ENCODE results near the gene TET3.

Gene TET3

DNA sequence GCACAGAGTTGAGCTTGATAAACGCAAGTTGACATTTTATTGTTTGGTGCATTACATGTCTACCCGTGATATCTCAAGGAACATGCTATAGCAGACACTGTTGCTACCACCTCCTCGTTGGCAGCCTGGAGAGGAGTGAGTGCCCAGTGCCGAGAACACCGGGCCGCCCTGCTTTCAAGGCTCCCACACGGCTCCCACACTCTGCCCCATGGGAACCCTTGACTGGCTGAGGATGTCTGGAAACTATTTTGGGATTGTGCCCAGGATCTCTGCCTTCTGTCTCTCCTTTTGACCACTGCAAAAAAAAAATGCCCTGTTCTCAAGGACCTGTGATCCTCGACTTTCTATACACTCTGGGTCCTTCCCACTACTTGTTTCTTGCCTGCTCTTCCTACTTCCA is 21.1 kb downstream of the TET3 start:
- no peak for DNase-seq (ENCODE audit: low read depth)

DNA sequence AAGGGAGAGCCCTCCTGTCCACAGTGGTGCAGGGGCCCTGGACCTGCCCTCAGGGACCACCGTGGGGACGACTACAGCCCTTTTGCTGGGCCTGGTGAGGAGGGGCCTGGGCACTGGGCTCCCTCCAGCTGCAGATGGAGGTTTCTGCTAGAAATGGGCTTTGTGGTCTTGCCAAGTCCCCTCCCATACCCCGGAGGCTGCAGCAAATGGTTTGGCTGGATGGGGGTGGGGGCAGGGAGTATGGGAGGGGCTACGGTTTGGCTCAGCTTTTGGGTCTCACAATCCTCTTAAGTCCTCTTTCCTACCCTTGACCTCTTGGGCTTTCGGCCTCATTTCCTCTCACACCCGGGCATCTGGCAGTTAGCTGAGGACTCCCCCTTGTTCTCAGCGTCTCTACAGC is 21.7 kb downstream of the TET3 start:
- DNase-seq (ENCODE audit: low read depth) = no peak

DNA sequence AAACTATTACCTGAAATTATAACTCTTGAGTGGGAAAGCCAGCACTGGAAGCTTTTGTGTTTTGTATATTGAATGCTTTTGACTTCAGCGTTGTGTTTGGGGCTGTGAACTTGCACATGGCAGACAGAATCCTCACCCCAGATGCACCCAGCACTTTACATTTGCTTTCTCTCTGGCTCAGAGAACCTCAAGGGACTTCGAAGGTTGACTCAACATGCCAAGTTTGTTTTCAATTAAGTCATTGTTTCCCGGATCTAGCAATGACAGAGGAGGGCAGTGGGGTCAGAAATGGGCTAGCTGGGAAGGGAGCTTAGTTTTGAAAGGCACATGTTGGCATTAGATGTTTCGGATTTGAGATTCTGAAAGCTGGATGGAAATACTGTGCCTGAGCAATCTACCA is 22.4 kb downstream of the TET3 start:
- DNase-seq (ENCODE audit: low read depth) = no peak

DNA sequence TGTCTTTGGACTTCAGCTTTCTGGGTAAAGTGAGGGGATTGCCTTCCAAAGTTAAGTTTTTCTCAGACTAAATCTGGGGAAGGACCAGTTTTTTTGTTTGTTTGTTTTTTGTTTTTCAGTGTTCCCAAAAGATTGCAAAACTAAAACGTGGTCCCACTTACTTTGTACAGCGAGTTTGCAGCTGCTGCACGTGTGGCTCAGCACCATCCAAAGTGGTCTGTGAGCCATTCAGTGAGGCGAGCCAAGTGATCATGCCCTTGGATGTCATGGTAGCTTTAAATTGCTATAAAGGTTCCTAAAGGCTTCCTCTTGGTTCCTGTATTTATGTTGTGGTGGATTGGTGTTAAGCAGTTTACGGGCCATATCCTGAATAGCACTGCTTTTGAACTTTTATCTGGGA is 23.0 kb downstream of the TET3 start:
- no peak for DNase-seq (ENCODE audit: low read depth)

DNA sequence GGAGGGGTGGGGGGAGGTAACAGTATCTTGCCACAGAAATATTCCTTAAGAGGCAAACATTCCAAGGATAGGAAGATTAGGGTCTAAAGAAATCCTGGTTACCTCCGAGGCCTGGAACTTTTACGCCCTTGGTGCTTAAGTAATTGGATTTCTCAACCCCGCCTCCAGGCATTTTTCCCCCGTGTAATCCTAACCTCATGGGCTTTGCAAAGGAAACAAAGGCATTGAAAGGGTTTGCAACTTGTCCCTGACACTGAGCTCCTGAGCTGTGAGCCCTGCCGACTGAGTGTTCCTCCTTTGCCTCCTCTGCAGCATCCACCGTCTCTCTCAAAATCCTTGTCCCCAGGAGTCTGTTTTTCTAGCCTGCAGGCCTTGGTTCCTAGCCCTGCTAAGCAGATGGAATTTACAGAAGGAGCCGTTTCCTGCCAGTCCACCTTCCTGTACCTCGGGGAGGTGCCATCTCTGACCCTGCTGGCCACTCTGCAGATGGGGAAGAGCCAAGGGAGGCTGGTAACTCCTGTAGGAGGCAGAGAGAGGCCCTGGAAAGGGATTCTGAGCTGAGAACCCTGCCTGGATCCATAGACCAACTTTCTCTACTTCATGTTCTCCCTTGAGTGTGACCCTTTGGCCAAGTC is 24.2 kb downstream of the TET3 start:
- DNase-seq (ENCODE audit: low read depth) = no peak

DNA sequence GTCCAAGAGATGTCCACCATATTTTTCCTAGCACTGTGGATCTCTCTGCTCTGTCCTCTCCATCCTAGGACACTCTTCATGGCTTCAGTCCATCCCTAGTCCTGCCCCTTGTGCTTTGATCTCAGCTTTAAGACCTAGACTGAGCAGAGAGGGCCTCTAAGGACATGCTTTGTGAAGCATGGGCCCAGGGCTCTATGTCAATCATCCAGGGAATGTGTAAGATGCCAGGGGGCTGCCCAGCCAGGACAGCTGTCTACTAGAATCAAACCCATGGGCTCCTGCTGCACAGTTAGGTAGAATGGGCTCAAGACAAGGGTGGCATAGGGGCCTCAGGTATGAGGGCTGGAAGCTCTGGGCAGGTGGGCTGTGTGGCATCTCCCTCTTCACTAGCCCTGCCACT is 24.9 kb downstream of the TET3 start:
- DNase-seq (ENCODE audit: low read depth) = no peak

DNA sequence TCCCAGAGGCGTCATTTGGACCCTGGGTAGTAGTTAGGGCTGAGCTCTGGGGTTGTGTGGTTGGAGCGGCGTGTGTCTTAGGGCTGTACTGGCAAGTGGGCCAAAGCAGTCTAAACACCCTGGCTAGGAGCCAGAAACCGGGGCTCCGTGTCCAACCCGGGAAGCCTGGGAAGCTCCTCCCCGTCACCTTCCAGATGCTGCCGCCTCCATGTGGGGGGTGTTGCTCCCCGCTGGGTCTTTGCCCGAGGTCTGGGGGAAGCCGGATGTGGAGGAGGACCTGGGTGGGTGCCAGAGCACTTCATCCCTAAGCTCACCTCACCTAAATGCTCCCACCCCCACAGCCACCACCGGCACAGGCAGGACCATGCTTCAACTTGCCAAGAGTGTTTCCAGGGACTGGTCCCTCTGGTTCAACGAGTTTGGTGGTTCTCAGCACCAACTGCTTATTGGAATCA is 25.4 kb downstream of the TET3 start:
- DNase-seq (ENCODE audit: low read depth) = no peak

DNA sequence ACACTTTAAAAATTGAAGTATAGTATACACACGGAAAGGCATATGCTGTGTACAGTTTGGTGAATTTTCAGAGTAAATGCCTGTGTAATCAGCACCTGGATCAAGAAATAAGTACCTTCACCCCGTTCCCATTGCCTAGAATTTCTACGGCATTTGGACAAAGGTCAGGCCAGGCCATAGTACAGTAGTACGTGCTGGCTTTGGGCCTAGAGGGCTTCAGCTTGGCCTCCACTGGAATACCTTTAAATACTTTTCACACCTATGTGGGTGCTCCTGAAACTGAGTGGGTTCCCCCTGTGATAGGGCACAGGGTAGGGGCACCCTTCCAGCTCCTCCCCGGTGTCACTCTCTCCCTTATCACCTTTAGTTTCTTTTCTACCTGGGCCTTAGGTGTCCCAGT is 26.5 kb downstream of the TET3 start:
- DNase-seq (ENCODE audit: low read depth) = no peak

DNA sequence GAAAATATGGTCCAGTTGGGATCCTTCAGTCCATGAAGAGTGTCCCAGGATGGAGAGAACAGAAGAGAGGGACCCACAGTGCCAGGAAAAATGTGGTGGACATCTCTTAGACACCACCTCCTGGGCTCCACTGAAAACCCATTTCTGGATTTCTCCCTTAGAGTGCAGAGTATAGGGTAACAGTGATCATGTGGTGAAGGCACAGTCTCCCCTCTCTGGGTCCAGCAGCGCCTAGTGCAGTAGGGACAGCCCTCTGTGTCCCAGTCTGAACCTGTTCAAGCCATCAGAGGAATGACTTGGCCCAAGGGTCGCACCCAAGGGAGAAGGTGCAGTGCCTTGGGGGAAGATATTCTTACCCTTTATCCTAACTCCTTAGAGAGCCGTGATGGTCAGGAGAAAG is 30.1 kb downstream of the TET3 start:
- DNase-seq (ENCODE audit: low read depth) = no peak

DNA sequence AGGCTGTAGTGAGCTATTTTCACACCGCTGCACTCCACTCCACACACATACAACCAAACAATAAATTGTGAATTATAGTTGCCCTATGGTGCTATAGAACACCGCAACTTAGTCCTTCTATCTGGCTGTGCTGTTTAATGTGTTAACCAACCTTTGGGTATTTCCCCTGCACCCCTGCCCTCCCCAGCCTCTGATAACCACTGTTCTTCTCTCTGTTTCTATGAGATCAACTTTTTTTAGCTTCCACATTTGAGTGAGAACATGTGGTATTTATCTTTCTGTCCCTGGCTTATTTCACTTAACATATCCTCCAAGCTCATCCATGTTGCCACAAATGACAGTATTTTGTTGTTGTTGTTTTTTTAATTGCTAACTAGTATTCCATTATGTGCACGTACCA is 32.5 kb downstream of the TET3 start:
- DNase-seq (ENCODE audit: low read depth) = no peak

DNA sequence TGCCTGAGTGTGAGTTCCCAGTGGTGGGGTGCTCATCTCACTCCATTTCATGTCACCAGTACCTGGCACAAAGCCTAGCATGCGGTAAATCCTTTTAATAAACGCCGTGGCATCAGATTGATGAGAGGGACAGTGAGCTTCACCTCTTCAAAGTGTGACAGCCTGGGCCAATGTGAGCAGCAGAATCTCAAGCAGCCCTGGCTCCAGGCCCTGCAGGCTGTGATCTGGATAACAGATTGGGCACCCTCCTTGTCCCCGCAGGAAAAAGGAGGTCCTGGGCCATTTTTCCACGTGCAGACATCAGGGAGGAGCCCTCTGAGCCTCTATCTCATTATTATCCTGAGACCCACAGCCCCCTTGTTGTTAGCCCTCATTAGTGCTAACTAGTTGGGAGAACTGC is 34.8 kb downstream of the TET3 start:
- DNase-seq (ENCODE audit: low read depth) = no peak

DNA sequence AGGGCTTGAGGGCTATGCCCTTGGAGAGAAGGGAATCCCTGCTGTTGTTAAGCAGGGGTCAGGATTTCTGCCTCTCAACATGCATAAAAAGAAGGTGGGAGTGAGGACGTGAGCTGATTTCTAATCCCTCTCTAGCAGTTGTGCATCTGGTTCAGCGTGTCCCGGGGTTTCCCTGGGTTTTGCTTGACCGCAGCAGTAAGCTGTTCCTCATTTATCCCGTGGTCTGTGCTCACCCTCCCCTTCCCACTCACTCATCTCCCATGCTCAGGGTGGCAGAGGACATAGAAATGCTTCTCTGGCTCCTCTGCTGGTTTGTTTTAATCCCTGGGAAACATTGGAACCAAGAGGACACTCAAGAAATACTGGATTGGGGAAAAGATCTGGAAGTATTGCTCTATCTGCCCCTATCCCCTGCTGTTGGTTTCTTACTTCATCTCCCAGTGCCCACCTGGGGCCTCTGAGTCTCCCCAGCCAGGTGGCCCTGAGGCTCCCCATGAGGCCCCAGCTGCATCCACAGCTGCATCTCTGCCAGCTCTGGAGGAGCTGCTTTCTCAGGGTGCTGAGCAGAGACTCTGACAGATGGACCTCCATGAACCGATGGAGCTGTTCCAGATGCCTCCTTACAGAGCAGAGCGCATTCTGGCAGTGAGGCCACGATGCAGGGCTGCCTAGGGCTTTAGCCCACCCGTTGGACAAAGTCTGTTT is 36.1 kb downstream of the TET3 start:
- DNase-seq (ENCODE audit: low read depth) = no peak

DNA sequence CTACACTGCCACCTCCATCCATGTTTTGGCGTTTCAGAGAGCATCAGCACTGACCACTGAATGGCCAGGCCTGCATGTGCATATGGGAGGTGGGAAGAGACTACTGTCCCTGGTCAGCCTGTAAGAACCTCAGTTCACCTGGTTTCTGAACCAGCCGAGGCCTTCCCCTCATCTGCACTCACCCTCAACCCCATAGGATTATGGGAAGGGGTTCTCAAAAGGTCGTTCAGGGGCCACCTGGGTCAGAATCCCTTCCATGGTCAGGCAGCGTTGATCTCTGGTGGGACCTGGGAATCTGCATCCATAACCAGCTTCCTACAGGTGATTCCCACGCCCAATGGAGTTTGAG is 36.7 kb downstream of the TET3 start:
- DNase-seq (ENCODE audit: low read depth) = no peak

DNA sequence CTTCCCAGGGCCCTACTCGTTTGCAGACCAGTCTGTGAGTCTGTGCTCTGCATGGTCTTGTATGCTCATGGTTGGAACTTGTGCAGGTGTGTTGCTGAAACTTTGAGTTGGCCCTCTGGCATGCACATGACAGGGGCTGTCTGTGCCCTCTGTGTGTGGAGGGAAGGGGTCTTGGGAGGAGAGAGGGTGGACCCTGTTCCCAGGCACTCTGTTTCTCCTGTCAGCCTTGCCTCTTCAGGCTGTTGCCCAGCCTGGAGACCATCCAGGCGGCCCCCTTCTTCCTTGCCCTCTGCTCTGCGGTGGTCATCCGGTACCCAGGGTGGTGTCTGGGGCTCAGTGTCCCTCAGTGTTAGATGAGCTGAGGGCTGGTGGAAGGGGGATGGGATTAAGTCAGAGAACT is 39.5 kb downstream of the TET3 start:
- DNase-seq (ENCODE audit: low read depth) = no peak

DNA sequence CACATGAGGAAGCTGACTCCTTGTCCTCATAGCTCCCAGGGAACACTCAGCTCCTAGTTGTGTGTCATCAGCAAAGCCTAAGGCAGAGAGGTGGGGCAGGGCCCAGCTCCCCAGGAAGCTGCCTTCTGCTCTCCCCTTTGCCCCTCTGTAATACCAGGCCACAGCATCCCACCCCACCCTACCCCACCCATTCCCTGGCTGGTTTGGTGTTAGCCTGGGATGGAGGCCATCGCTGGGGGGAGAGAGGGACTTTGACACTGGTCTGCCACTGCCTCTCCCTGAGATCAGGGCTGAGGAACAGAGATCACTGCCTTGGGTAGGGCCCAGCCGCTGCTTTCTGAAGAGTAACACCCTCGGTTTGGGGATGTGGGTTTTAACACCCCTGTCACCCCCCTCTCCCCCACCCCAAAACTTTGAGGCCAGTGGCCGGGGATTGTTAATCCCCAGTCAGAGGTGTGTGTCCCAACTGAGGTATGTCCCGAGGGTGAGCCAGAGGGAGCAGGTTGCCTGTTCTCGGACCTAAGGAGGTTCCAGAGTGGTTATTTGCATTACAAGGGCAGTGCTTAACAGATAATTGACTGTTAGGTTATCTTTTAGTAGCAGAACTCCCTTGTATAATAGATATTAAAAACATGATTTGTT is 41.4 kb downstream of the TET3 start:
- no peak for DNase-seq (ENCODE audit: low read depth)

DNA sequence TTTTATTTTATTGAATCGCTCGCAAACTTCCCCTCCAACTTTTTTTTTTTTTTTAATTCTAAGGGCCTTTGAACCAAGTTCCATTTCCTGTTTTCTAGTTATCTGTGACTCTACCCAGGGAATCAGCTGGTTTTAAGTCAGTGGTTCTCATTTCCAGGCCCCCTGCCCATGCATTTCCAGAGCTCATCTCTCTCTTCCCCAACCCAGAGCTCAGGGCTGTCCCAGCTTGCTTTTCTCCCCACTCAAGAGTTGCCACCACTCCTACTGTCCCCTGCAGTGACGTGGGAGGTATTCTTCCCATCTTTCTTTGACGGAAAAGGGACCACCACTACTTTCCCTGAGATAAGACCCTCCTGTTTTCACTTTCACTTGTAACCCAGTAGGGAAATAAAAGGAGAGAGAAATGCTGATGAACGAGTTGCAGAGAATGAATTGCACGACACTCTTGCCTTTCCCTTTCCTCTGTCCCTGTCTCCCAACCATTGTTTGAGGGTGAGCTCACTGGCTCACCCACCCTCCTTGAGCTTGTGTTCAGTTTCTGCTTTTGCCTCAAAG is 42.1 kb downstream of the TET3 start:
- no peak for DNase-seq (ENCODE audit: low read depth)

DNA sequence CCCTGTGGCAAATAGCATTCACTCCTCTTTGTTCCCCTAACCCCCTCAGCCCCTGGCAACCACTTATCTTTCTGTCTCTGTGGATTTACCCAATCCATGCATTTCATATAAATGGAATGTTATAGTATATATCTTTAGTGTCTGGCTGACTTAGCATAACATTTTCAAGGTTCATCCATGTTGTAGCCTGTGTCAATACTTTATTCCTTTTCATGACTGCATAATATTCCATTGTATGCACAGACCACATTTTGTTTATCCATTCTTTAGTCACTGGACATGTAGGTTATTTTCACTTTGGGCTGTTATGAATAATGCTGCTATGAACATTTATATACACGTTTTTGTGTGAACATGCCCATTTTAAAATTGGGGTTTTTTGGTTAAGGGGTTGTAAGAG is 42.8 kb downstream of the TET3 start:
- DNase-seq (ENCODE audit: low read depth) = no peak

DNA sequence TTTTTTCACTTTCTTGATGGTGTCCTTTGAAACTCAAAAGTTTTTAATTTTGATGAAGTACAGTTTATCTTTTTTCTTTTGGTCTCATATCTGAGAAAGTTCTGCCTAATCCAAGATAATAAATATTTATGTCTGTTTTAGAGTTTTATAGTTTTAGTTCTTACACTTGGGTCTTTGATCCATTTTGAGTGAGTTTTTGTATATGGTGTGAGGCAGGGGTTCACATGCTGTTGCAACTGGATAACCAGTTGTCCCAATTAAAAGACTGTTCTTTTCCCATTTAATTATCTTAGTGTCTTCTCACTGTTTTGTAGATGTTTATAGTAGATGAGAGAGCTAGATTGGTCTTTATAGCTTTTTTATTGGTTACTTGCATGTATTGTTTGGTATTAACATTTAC is 43.6 kb downstream of the TET3 start:
- no peak for DNase-seq (ENCODE audit: low read depth)

DNA sequence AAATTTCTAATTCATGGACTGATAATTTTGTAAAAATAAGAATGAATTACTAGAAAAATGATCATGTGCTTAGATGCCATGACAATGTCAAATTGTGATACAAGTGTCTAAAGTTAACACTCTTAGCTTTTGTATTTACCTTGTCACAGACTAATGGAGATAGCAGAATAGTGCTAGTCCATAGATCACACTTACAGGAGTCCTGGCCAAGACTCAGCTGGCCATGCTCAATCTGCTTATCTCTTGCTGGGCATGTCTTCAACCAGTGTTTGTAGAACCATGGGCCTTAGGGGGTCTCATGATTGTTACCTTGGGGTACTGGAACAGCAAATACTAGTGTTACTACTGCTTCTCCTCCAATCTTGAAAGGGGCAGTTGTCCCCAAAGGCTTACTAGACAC is 44.0 kb downstream of the TET3 start:
- no peak for DNase-seq (ENCODE audit: low read depth)

DNA sequence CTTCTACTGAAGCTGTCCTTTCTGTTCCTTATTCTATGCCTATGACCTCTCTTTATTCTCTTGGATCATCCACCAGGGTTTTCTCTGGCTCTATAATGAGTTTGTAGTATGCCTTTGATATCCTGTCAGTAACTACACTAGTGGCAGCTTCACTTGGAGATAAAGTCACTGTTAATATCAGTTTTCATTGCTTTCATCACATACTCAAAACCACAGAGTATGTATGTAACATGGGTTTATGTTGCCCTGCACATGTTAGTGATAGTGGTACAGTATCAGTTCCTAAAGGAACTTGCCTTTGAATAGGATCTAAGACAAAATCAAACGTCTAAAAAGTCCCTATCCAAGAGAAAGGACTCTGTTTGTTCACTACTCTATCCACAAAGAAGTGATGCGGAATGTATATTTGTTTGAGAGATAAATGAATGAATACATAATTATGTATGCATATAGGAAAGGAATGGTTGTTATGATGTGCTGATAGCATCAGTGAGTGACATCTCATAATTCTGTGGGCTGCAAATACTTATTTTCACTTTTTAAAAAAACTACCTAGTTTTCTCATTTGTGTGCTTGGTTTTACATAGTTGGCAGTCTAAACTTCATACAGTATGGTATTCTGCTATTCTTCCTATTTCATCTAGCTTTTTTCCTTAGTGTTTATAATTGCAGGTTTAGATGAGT is 45.1 kb downstream of the TET3 start:
- DNase-seq (ENCODE audit: low read depth) = no peak

DNA sequence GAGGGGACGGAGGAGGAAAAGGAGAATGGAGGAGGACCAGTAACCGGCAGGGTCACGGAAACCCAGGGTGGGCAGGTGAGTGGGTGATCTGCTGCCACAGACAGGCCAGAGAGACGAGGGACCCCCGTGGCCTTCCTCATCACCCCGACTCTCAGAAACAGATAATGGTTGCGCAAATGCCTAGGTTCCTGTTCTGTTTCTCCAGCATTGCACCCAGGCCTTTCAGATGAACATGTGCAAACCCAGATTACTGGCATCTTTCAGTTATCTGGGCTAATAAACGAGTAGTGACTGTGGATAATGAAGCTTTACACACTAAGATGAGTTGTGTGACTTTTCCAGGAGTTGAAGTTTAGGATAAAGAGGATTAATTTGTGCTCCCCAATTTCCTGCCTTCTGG is 46.5 kb downstream of the TET3 start:
- DNase-seq (ENCODE audit: low read depth) = no peak

DNA sequence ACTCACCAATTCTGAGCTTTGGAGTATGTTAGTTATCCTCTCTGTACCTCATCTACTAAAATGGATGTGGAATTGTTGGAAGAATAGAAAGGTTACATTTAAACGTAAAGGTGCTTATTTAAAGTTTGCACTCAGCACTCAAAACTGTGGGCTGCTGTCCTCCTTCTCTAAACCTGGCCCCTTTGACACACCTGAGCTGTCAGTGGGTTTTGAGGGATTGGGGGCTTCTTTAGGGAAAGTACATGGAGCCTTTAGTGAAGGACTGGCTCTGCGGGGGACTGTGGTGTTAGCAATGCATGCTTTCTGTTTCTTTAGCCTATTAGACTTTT is 47.2 kb downstream of the TET3 start:
- no peak for DNase-seq (ENCODE audit: low read depth)

DNA sequence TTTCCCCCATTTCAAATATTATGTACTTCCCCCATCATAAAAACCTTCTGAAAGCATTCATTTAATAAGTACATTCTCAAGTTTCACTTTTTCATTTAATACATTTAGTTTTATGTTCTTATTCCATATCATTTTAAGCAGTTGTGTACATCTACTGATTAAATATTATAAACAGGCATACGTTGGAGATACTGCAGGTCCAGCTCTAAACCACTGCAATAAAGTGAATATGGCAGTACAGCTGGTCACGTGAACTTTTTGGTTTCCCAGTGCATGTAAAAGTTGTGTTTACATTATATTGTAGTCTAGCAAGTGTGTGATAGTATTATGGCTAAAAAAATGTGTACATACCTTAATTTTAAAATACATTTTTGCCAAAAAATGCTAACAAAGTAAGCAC is 48.7 kb downstream of the TET3 start:
- DNase-seq (ENCODE audit: low read depth) = no peak
